T1000 (cell line): ENCODE data around the gene GLOD5.

Source experiments
- DNase-seq: peaks from one replicate; lab custom pipeline; 2025; ENCODE audit warnings: mixed read lengths; lab: John Stamatoyannopoulos, UW

Gene GLOD5

GRCh38 chrX:48754238-48754637 lies 7.3 kb upstream of the GLOD5 start:
- DNase-seq: no peak

- DNase-seq: no peak
Observed at GRCh38 chrX:48769230-48769629, 7.7 kb downstream of the GLOD5 start.

- DNase-seq: no peak
Observed at GRCh38 chrX:48770296-48770695, 8.7 kb downstream of the GLOD5 start.

- no peak for DNase-seq
Observed at GRCh38 chrX:48772602-48773001, 11.1 kb downstream of the GLOD5 start.

GRCh38 chrX:48776818-48777439 lies 15.4 kb downstream of the GLOD5 start:
- no peak for DNase-seq

GRCh38 chrX:48779399-48779798 lies 17.9 kb downstream of the GLOD5 start:
- no peak for DNase-seq

GRCh38 chrX:48781705-48782104 lies 20.2 kb downstream of the GLOD5 start:
- no peak for DNase-seq

- DNase-seq: no peak
Observed at GRCh38 chrX:48782216-48782615, 20.7 kb downstream of the GLOD5 start.

GRCh38 chrX:48782795-48783194 lies 21.2 kb downstream of the GLOD5 start:
- no peak for DNase-seq

- no peak for DNase-seq
Observed at GRCh38 chrX:48784726-48785125, 23.2 kb downstream of the GLOD5 start.

GRCh38 chrX:48785186-48785539 lies 23.6 kb downstream of the GLOD5 start:
- DNase-seq: no peak

GRCh38 chrX:48785540-48786214 lies 24.1 kb downstream of the GLOD5 start:
- no peak for DNase-seq

- DNase-seq: no peak
Observed at GRCh38 chrX:48786341-48786800, 24.8 kb downstream of the GLOD5 start, which contains the start of gene GATA1. Gene GATA1, plus strand, starts transcription at chrX:48786590. Its CDS starts 4,520 bp downstream, at chrX:48791110.

- no peak for DNase-seq
Observed at GRCh38 chrX:48786825-48787504, 25.4 kb downstream of the GLOD5 start.

- no peak for DNase-seq
Observed at GRCh38 chrX:48787505-48788443, 26.2 kb downstream of the GLOD5 start.

GRCh38 chrX:48789366-48790220 lies 28.0 kb downstream of the GLOD5 start:
- DNase-seq: no peak

GRCh38 chrX:48790477-48790876 lies 28.9 kb downstream of the GLOD5 start:
- no peak for DNase-seq

GRCh38 chrX:48791063-48791820 lies 29.7 kb downstream of the GLOD5 start:
- no peak for DNase-seq

- DNase-seq: no peak
Observed at GRCh38 chrX:48792219-48792618, 30.7 kb downstream of the GLOD5 start.

- no peak for DNase-seq
Observed at GRCh38 chrX:48793935-48794334, 32.4 kb downstream of the GLOD5 start.
